Calu3 (cell line): ENCODE measurements around the gene ZC3H14. TPM values are rescaled to one million over a fixed set of nuclear protein-coding genes. Genes with fewer than 3 reads are reported as not detected.

Source experiments
- BruUV-seq: library from RNA; stranded (reverse); fragments of 400-500 nt; replicated peaks from 2 replicates; lab custom pipeline; 2021; lab: Mats Ljungman, UMichigan
- CTCF ChIA-PET: fragments of 300-600 bp; sonication (Branson Sonifier 250); formaldehyde crosslinking; loops from one replicate; lab custom pipeline; 2022; ENCODE audit warnings: antibody characterized with exemption; lab: Charles Lee
- DNase-seq: peaks from one replicate; pipeline ENCODE4 v3.0.0; 2022
- H3K27ac Mint-ChIP-seq: one replicate; pipeline ENCODE4 v1.8.0; 2022; ENCODE audit warnings: mixed read lengths; ENCODE audit not compliant: unreplicated experiment
- H3K27me3 Mint-ChIP-seq: one replicate; pipeline ENCODE4 v1.8.0; 2022; ENCODE audit warnings: mixed read lengths; ENCODE audit not compliant: unreplicated experiment
- H3K36me3 Mint-ChIP-seq: one replicate; pipeline ENCODE4 v1.8.0; 2022; ENCODE audit warnings: mild to moderate bottlenecking, moderate library complexity, mixed read lengths; ENCODE audit not compliant: insufficient read depth, unreplicated experiment
- H3K4me1 Mint-ChIP-seq: one replicate; pipeline ENCODE4 v1.8.0; 2022; ENCODE audit warnings: mild to moderate bottlenecking, low read depth, mixed read lengths; ENCODE audit not compliant: unreplicated experiment
- H3K4me3 Mint-ChIP-seq: one replicate; pipeline ENCODE4 v1.8.0; 2022; ENCODE audit warnings: mild to moderate bottlenecking, low read depth, moderate library complexity, mixed read lengths; ENCODE audit not compliant: unreplicated experiment
- H3K9me3 Mint-ChIP-seq: one replicate; pipeline ENCODE4 v1.8.0; 2022; ENCODE audit warnings: low read depth, mixed read lengths; ENCODE audit not compliant: unreplicated experiment
- intact Hi-C: fragments of 100-400 bp; cut with micrococcal nuclease; formaldehyde crosslinking; loops from one replicate; pipeline ENCODE4 v1.10.0; 2022; ENCODE audit not compliant: unreplicated experiment
- total RNA-seq: library from RNA; stranded (reverse); gene quantifications from 2 replicates; pipeline ENCODE4 v1.2.3, GENCODE V29; 2022
- TF ChIP-seq, protein P1 (sequence below): fragments of 200-600 bp; IDR thresholded peaks from one replicate; pipeline ENCODE4 v1.8.0; 2022; ENCODE audit warnings: antibody characterized with exemption; ENCODE audit not compliant: unreplicated experiment

ZC3H14 gene
- total RNA-seq, 1 experiment from 2014 or later = 69.3 TPM

DNA sequence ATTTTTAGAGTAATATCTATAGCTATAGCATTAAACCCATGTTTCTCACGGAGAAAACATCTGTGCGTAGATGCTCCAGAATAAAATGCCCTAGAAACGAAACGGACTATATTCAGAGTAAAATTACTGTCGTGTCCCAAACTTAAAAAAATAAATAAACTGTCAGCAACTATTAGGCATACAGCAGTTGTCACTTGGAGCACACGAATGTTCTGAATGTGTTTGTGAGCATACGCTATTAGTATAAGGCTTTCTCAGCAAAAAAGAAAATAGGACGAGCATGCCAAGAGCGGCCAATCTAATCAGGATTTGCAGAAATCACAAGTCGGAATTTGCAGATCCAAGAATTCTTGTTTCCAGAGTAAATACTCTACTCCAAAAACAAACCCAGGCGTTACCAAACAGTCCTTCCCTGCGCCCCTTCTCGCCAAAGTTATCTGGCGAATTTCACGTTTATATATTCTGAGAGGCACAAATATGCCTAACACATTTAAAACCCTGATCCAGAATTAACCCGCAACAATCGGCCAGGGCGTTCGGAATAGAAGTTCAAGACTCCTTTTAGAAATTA, 8.9 kb upstream of the ZC3H14 start:
- Mint-ChIP-seq H3K4me1 (peaks cover 12% of the 10 kb centered on the region), H3K4me3 (peak overlapping the region; percentile 79), H3K27me3 (no peaks in the 10 kb centered on the region), H3K27ac (peak overlapping the region; percentile 58), H3K36me3 (peaks cover 28% of the 10 kb centered on the region), H3K9me3 (no peaks in the 10 kb centered on the region)
- TF ChIP-seq, protein P1, sequence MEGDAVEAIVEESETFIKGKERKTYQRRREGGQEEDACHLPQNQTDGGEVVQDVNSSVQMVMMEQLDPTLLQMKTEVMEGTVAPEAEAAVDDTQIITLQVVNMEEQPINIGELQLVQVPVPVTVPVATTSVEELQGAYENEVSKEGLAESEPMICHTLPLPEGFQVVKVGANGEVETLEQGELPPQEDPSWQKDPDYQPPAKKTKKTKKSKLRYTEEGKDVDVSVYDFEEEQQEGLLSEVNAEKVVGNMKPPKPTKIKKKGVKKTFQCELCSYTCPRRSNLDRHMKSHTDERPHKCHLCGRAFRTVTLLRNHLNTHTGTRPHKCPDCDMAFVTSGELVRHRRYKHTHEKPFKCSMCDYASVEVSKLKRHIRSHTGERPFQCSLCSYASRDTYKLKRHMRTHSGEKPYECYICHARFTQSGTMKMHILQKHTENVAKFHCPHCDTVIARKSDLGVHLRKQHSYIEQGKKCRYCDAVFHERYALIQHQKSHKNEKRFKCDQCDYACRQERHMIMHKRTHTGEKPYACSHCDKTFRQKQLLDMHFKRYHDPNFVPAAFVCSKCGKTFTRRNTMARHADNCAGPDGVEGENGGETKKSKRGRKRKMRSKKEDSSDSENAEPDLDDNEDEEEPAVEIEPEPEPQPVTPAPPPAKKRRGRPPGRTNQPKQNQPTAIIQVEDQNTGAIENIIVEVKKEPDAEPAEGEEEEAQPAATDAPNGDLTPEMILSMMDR = no peak
- CTCF ChIA-PET = no interaction called here
- BruUV-seq = TSS peak; percentile 66
- no peak for DNase-seq
- intact Hi-C loops = loop anchor here (5.0 kb wide), 1 partner anchor 367 kb away; no protein-coding TSS in a partner anchor

DNA sequence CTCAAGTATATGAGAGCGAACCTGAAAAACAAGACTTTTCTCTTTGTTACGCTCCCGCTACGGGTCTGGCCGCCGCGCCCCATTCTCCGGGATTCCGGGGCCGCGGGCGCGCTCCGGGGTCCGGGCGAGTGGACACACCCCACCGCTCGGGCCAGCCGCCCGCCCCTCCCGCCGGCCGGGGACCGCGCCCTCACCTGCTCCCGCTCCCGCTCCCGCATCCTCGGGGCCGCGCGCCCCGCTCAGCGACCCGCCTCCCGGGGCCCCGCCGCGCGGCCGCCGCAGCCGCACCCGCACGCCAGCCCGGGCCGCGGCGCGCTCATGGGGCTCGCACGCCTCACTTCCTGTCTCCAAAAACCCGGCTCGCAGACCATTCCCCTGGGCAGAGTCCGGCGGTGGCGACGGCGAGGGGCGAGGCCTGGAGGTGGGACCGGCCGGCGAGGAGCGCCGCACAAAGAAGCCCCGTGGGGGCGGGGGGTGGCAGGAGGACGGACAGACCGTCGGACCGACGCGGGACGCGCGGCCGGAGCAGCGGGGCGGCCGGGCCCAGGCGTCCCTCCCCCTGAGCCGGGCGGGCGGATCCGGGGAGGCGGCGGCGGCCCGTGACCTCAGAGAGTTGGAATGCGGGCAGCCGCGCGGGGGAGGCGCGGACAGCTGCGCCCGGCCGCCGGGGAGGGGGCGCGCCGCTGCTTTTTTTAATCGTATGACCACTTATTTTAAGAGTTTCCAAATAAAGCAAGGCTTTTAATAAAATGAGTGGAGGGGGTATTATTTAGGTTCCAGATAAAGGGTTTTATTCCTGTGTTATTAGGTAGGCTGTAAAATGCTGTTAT, 8.2 kb upstream of the ZC3H14 start, which contains the start of gene PTPN21:
Gene PTPN21 (minus strand): TSS at position 551 of the 830 bp plus-strand sequence. CDS start 4,590 bp downstream, outside the sequence.
- Mint-ChIP-seq H3K4me3 (peak within 1 kb of the TSS; percentile 79), H3K9me3 (no peaks in the 10 kb centered on the region), H3K36me3 (peaks cover 28% of the 10 kb centered on the region), H3K27ac (peak within 1 kb of the TSS; percentile 58), H3K4me1 (peaks cover 11% of the 10 kb centered on the region), H3K27me3 (no peaks in the 10 kb centered on the region)
- CTCF ChIA-PET = no interaction called here
- intact Hi-C loops = loop anchor here (5.0 kb wide), 1 partner anchor 367 kb away; no protein-coding TSS in a partner anchor
- DNase-seq = peak; percentile 77
- TF ChIP-seq, protein P1 = no peak
- BruUV-seq = no TSS peak

DNA sequence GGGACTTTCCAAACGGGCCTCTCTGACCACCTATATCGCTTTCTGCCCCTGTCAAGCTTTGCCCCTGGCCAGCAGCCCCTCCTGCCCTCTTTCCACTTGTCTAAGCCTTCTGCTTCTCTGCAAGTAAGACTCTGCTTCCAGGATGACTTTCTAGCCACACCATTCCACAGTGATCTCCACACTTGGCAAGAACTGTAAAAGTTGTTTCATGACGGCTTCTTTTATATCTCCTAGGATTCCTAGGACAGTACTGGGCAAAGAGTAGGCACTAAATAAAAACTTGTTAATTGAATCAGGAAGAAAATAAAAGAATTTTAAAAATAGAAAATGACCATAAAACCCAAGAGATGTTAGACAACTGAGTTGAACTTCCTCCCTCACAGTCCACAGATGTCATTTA, 6.3 kb upstream of the ZC3H14 start:
- H3K36me3 Mint-ChIP-seq = peaks cover 22% of the 10 kb centered on the region
- no peaks in the 10 kb centered on the region for H3K9me3 Mint-ChIP-seq
- H3K4me3 Mint-ChIP-seq = no peak overlapping the region
- BruUV-seq = no TSS peak
- intact Hi-C loops = no loop called here
- DNase-seq = no peak
- H3K27me3 Mint-ChIP-seq = no peaks in the 10 kb centered on the region
- no peak overlapping the region for H3K27ac Mint-ChIP-seq
- TF ChIP-seq, protein P1 = no peak
- CTCF ChIA-PET = no interaction called here
- peaks cover 11% of the 10 kb centered on the region for H3K4me1 Mint-ChIP-seq

DNA sequence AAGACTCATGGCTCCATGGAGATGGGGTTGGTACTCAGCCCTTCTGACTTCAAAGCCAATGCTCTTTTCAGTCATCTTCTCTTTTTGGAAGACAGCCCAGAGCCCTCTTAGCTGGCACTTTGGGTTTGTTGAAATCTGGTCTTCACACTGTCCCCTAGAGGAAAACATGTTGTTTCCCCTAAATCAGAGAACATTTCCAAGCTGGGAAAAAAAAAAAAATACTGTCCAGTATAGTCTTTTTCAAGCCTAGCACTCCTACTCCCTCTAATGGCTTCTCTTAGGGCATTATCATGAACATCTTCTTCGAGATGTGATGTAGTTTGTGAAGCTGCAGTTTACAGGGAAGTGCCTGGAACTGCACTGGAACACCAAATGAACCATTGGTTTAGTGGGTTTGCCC, 3.0 kb upstream of the ZC3H14 start:
- Mint-ChIP-seq H3K4me1 (peaks cover 20% of the 10 kb centered on the region), H3K27ac (no peak overlapping the region), H3K36me3 (peaks cover 28% of the 10 kb centered on the region), H3K4me3 (no peak overlapping the region), H3K9me3 (no peaks in the 10 kb centered on the region), H3K27me3 (no peaks in the 10 kb centered on the region)
- CTCF ChIA-PET = interaction anchor here (0.7 to 1.3 kb wide), 4 partner anchors 38 to 934 kb away, joined by 3 to 7 read pairs (median 4); no protein-coding TSS in a partner anchor
- TF ChIP-seq, protein P1 = no peak
- intact Hi-C loops = loop anchor here (1.0 kb wide), 1 partner anchor 68 kb away; no protein-coding TSS in a partner anchor
- DNase-seq = no peak
- BruUV-seq = no TSS peak
